Endothelial cell of umbilical vein (primary cell): ENCODE measurements around the gene ST6GALNAC3. TPM values are rescaled to one million over a fixed set of nuclear protein-coding genes. Genes with fewer than 3 reads are reported as not detected.
A peak's percentile ranks its signal among the peaks of the same experiment; 100 is the strongest.

Source experiments
- BruUV-seq: library from RNA; stranded (reverse); fragments of 400-500 nt; replicated peaks from 2 replicates; lab custom pipeline; 2021; lab: Mats Ljungman, UMichigan
- CTCF ChIA-PET: fragments of 300-600, 350-600 bp; sonication (Branson Sonifier 250); formaldehyde crosslinking; loops from one replicate; lab custom pipeline; 2021; ENCODE audit warnings: antibody characterized with exemption, inconsistent platforms; lab: Charles Lee
- POLR2A ChIA-PET: fragments of 300-600, 350-600 bp; sonication (Branson Sonifier 250); formaldehyde crosslinking; loops from one replicate; lab custom pipeline; 2021; ENCODE audit warnings: antibody characterized with exemption, inconsistent platforms; lab: Charles Lee
- DNase-seq: peaks from one replicate; pipeline ENCODE4 v3.0.0-alpha.2; 2011; ENCODE audit warnings: low read depth, low spot score
- FAIRE-seq: peaks from 2 replicates; lab custom pipeline; 2011; peaks lifted over from hg19 to GRCh38; lab: Jason Lieb, UNC
- H2AFZ ChIP-seq: 2 replicates; pipeline ENCODE4 v1.6.0; 2012; ENCODE audit warnings: low read depth, low read length, control low read depth, inconsistent platforms
- H3K27ac ChIP-seq: 2 replicates; pipeline ENCODE4 v1.5.1; 2011; ENCODE audit warnings: low read depth, mild to moderate bottlenecking, control low read depth, low read length, moderate library complexity; ENCODE audit not compliant: insufficient read depth
- H3K27me3 ChIP-seq, 2 experiments: 2 replicates each; pipeline versions ENCODE4 v1.6.0 to v1.6.1; 2011; ENCODE audit warnings: low read length in 2 of 2, mixed read lengths in 1 of 2; ENCODE audit not compliant: control insufficient read depth in 2 of 2, insufficient read depth in 2 of 2
- H3K36me3 ChIP-seq, 2 experiments: 2 replicates in 1 of 2; 3 replicates in 1 of 2; pipeline ENCODE4 v1.5.1; 2011; ENCODE audit warnings: low read length in 2 of 2, mild to moderate bottlenecking in 1 of 2, moderate library complexity in 1 of 2; ENCODE audit not compliant: control insufficient read depth in 2 of 2, insufficient read depth in 2 of 2; ENCODE audit errors: extremely low read depth in 1 of 2
- H3K4me1 ChIP-seq: 3 replicates; pipeline ENCODE4 v1.5.1; 2011; ENCODE audit warnings: mild to moderate bottlenecking, low read length; ENCODE audit not compliant: control insufficient read depth, insufficient read depth; ENCODE audit errors: extremely low read depth
- H3K4me2 ChIP-seq: 2 replicates; pipeline ENCODE4 v1.6.1; 2011; ENCODE audit warnings: low read length, control low read depth, mixed read lengths; ENCODE audit not compliant: insufficient read depth
- H3K4me3 ChIP-seq, 3 experiments: fragments of 200-600 bp in 1 of 3; sonication (generic), shearing (Covaris generic) in 1 of 3; replicated peaks in 1 of 3; 2 replicates each; pipeline ENCODE4 v1.5.1; 2011 to 2016; ENCODE audit warnings: control low read depth in 3 of 3, low read length in 3 of 3, mild to moderate bottlenecking in 2 of 3, inconsistent platforms in 1 of 3, low read depth in 1 of 3, moderate library complexity in 1 of 3; ENCODE audit not compliant: insufficient read depth in 1 of 3
- H3K79me2 ChIP-seq: 2 replicates; pipeline ENCODE4 v1.6.0; 2012; ENCODE audit warnings: low read length, inconsistent platforms; ENCODE audit not compliant: control insufficient read depth, insufficient read depth
- H3K9ac ChIP-seq: replicated peaks from 2 replicates; pipeline ENCODE3; 2011; ENCODE audit warnings: low read length, control low read depth; ENCODE audit not compliant: insufficient read depth; ENCODE audit errors: extremely low read depth
- H3K9me1 ChIP-seq: replicated peaks from 3 replicates; pipeline ENCODE4 v1.6.0; 2011; ENCODE audit warnings: mild to moderate bottlenecking, low read length; ENCODE audit not compliant: control insufficient read depth, insufficient read depth; ENCODE audit errors: extremely low read depth
- H3K9me3 ChIP-seq: replicated peaks from 2 replicates; pipeline ENCODE4 v1.5.1; 2012; ENCODE audit warnings: low read length, inconsistent platforms; ENCODE audit not compliant: control insufficient read depth, insufficient read depth
- H4K20me1 ChIP-seq: replicated peaks from 2 replicates; pipeline ENCODE3; 2011; ENCODE audit warnings: mild to moderate bottlenecking, low read length; ENCODE audit not compliant: control insufficient read depth, insufficient read depth; ENCODE audit errors: extremely low read depth
- EZH2 ChIP-seq: IDR thresholded peaks from 2 replicates; pipeline ENCODE4 v1.6.1; 2012; ENCODE audit warnings: borderline replicate concordance, low read depth, mild to moderate bottlenecking, moderate library complexity, low read length, inconsistent platforms; ENCODE audit not compliant: severe bottlenecking
- FOS ChIP-seq: IDR thresholded peaks from 2 replicates; pipeline ENCODE4 v1.6.1; 2011; ENCODE audit warnings: mild to moderate bottlenecking, low read length, moderate library complexity, borderline replicate concordance; ENCODE audit not compliant: insufficient read depth
- GATA2 ChIP-seq: IDR thresholded peaks from 2 replicates; pipeline ENCODE4 v1.7.0; 2011; ENCODE audit warnings: low read depth, mild to moderate bottlenecking, moderate library complexity, mixed read lengths, low read length; ENCODE audit not compliant: insufficient read length, insufficient read depth
- MYC ChIP-seq: IDR thresholded peaks from one replicate; pipeline ENCODE4 v1.6.1; 2011; ENCODE audit warnings: mild to moderate bottlenecking, low read depth, low read length
- POLR2A ChIP-seq: IDR thresholded peaks from 2 replicates; pipeline ENCODE4 v1.6.1; 2012; ENCODE audit warnings: low read depth, mild to moderate bottlenecking, control low read depth, low read length
- dilution Hi-C: fragments of 300-500 bp; cut with MboI; formaldehyde crosslinking; loops from one replicate; pipeline ENCODE4 v1.15.0; 2019; ENCODE audit warnings: low sequenced_read_pairs; ENCODE audit not compliant: extremely low pct_ligation_motif_present
- intact Hi-C: fragments of 100-400 bp; cut with micrococcal nuclease; formaldehyde crosslinking; loops from one replicate; pipeline ENCODE4 v1.10.0; 2022
- polyA plus RNA-seq, 4 experiments: library from polyadenylated mRNA; depleted of rRNA in 3 of 4; stranded (reverse) in 3 of 4; unstranded in 1 of 4; fragments of >200 nt; gene quantifications; 2 replicates each; pipeline versions ENCODE4 v1.2.1 to v1.2.3, GENCODE V29; 2011 to 2012; ENCODE audit warnings: missing spikeins in 1 of 4
- total RNA-seq: library from RNA; stranded (reverse); gene quantifications from 2 replicates; pipeline ENCODE4 v1.2.3, GENCODE V29; 2021
- TF ChIP-seq, protein P1 (sequence below), 2 donors: IDR thresholded peaks; 1 replicate in 1 of 2; 2 replicates in 1 of 2; pipeline ENCODE4 v1.5.1; 2011; ENCODE audit warnings: low read length in 2 of 2, mild to moderate bottlenecking in 2 of 2, moderate library complexity in 2 of 2, control low read depth in 1 of 2, inconsistent platforms in 1 of 2, low read depth in 1 of 2; ENCODE audit not compliant: insufficient read depth in 1 of 2; ENCODE audit errors: extremely low read depth in 1 of 2
- TF ChIP-seq, protein P2 (sequence below): IDR thresholded peaks from 2 replicates; pipeline ENCODE4 v1.6.1; 2011; ENCODE audit not compliant: insufficient read depth, insufficient read length

Gene ST6GALNAC3
- total and polyA plus RNA-seq, 2 donors (not counting 3 experiments of a cell fraction or from before 2014, with no cell fraction given), result 7.6 to 48.3 TPM

DNA sequence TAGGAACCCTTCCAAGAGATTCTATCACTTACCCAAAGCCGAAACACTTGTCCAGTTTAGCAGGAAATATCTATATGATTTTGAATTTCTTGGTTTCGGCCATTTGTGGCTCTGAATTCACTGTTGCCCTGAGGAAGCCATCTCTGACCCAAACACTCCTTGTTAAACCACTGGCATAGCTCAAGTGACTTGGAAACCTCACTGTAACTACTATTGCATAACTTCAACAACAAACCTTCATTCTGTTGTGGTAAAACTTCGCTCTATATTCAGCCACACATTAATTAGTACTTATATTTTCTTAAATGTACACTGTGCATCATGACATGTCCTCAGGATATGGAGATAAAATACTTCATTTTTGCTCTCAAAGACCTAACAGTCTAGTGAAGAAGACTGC, 63.2 kb downstream of the ST6GALNAC3 start:
- no peak overlapping the region for H3K27ac ChIP-seq
- H3K9me1 ChIP-seq, result no peaks in the 10 kb centered on the region
- peak; percentile 50 for FAIRE-seq
- intact Hi-C loops (no loop called here), dilution Hi-C loops (no loop called here)
- H4K20me1 ChIP-seq, result no peaks in the 10 kb centered on the region
- H3K4me1 ChIP-seq, result peaks cover 10% of the 10 kb centered on the region
- H3K36me3 ChIP-seq, result no peaks in the 10 kb centered on the region
- TF ChIP-seq FOS, result no peak
- no peak for TF ChIP-seq POLR2A
- no peak for TF ChIP-seq MYC
- TF ChIP-seq GATA2, result no peak
- TF ChIP-seq, protein P1, sequence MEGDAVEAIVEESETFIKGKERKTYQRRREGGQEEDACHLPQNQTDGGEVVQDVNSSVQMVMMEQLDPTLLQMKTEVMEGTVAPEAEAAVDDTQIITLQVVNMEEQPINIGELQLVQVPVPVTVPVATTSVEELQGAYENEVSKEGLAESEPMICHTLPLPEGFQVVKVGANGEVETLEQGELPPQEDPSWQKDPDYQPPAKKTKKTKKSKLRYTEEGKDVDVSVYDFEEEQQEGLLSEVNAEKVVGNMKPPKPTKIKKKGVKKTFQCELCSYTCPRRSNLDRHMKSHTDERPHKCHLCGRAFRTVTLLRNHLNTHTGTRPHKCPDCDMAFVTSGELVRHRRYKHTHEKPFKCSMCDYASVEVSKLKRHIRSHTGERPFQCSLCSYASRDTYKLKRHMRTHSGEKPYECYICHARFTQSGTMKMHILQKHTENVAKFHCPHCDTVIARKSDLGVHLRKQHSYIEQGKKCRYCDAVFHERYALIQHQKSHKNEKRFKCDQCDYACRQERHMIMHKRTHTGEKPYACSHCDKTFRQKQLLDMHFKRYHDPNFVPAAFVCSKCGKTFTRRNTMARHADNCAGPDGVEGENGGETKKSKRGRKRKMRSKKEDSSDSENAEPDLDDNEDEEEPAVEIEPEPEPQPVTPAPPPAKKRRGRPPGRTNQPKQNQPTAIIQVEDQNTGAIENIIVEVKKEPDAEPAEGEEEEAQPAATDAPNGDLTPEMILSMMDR (IDR thresholded peaks at IDR 0.05; ENCODE audit: extremely low read depth in 1 of 2, insufficient read depth in 1 of 2, low read depth in 1 of 2, low read length in 2 of 2), result no peak
- TF ChIP-seq, protein P2, sequence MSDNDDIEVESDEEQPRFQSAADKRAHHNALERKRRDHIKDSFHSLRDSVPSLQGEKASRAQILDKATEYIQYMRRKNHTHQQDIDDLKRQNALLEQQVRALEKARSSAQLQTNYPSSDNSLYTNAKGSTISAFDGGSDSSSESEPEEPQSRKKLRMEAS, result no peak
- TF ChIP-seq EZH2, result no peak
- no peak overlapping the region for H2AFZ ChIP-seq
- peak; percentile 9 for DNase-seq
- H3K4me2 ChIP-seq, result no peak overlapping the region
- H3K9ac ChIP-seq, result no peak overlapping the region
- CTCF ChIA-PET, result interaction anchor here (1.0 to 1.2 kb wide), 2 partner anchors 17 to 222 kb away, joined by 3 to 6 read pairs; no protein-coding TSS in a partner anchor
- H3K4me3 ChIP-seq, result no peak overlapping the region
- POLR2A ChIA-PET, result no interaction called here
- no peaks in the 10 kb centered on the region for H3K9me3 ChIP-seq
- H3K27me3 ChIP-seq, result no peaks in the 10 kb centered on the region
- no TSS peak for BruUV-seq
- H3K79me2 ChIP-seq, result no peaks in the 10 kb centered on the region
